ENCODE results near the gene MORC4. TPM values are rescaled to one million over a fixed set of nuclear protein-coding genes. Genes with fewer than 3 reads are reported as not detected.

The MORC4 gene
- total and polyA plus RNA-seq, 3 donors from 2014 or later: 29.4 to 51.9 (median 46.0) TPM

GRCh38 chrX:106928227-106928626 lies 71.8 kb downstream of the MORC4 start:
- no peaks in the 10 kb centered on the region for H3K4me1 ChIP-seq
- DNase-seq: no peak
- no peak overlapping the region for H3K27ac ChIP-seq
- intact Hi-C loops (cut with DNase I; ENCODE audit: low total_unique reads): no loop called here
- no peak for TF ChIP-seq CTCF (IDR thresholded peaks at IDR 0.05)
- no peak for TF ChIP-seq POLR2A (IDR thresholded peaks at IDR 0.05)
- H3K27me3 ChIP-seq: no peaks in the 10 kb centered on the region
- no peaks in the 10 kb centered on the region for H3K36me3 ChIP-seq (ENCODE audit: low read depth, missing control alignments)
- no peaks in the 10 kb centered on the region for H3K9me3 ChIP-seq
- H3K4me3 ChIP-seq: no peak overlapping the region
- WGBS, 2 donors: 91% methylated on average over 3 of the region's 4 CpGs; no CpG with 5 or more reads in 1 of the 2 donors

GRCh38 chrX:106927700-106928099 lies 72.3 kb downstream of the MORC4 start:
- H3K4me3 ChIP-seq: no peak overlapping the region
- no peaks in the 10 kb centered on the region for H3K36me3 ChIP-seq (ENCODE audit: low read depth, missing control alignments)
- no peak for DNase-seq
- H3K27ac ChIP-seq: no peak overlapping the region
- no peaks in the 10 kb centered on the region for H3K9me3 ChIP-seq
- TF ChIP-seq CTCF (IDR thresholded peaks at IDR 0.05) (no peak), POLR2A (IDR thresholded peaks at IDR 0.05) (no peak)
- intact Hi-C loops (cut with DNase I; ENCODE audit: low total_unique reads): no loop called here
- no peaks in the 10 kb centered on the region for H3K27me3 ChIP-seq
- WGBS, 2 donors: 84 to 86% methylated on average over 5 of the region's 5 CpGs
- H3K4me1 ChIP-seq: no peaks in the 10 kb centered on the region

GRCh38 chrX:106927023-106927422 lies 73.0 kb downstream of the MORC4 start:
- no peak overlapping the region for H3K4me3 ChIP-seq
- no peaks in the 10 kb centered on the region for H3K36me3 ChIP-seq (ENCODE audit: low read depth, missing control alignments)
- no peak for DNase-seq
- intact Hi-C loops (cut with DNase I; ENCODE audit: low total_unique reads): no loop called here
- TF ChIP-seq CTCF (IDR thresholded peaks at IDR 0.05) (no peak), POLR2A (IDR thresholded peaks at IDR 0.05) (no peak)
- 70 to 90% methylated on average over 2 to 3 of the region's 3 CpGs for WGBS, 2 donors
- no peaks in the 10 kb centered on the region for H3K9me3 ChIP-seq
- H3K27me3 ChIP-seq: no peaks in the 10 kb centered on the region
- H3K27ac ChIP-seq: no peak overlapping the region
- H3K4me1 ChIP-seq: no peaks in the 10 kb centered on the region

GRCh38 chrX:106921637-106922036 lies 78.4 kb downstream of the MORC4 start:
- no peak for TF ChIP-seq CTCF (IDR thresholded peaks at IDR 0.05)
- TF ChIP-seq POLR2A (IDR thresholded peaks at IDR 0.05): no peak
- no peaks in the 10 kb centered on the region for H3K27me3 ChIP-seq
- intact Hi-C loops (cut with DNase I; ENCODE audit: low total_unique reads): no loop called here
- no peaks in the 10 kb centered on the region for H3K36me3 ChIP-seq (ENCODE audit: low read depth, missing control alignments)
- WGBS, 2 donors: 33 to 43% methylated on average over 1 to 2 of the region's 2 CpGs
- H3K9me3 ChIP-seq: no peaks in the 10 kb centered on the region
- no peak overlapping the region for H3K27ac ChIP-seq
- DNase-seq: peak; percentile 34
- H3K4me1 ChIP-seq: no peaks in the 10 kb centered on the region
- H3K4me3 ChIP-seq: no peak overlapping the region

- WGBS, 2 donors: 67 to 72% methylated on average over 2 of the region's 2 CpGs
- intact Hi-C loops (cut with DNase I; ENCODE audit: low total_unique reads): no loop called here
- TF ChIP-seq CTCF (IDR thresholded peaks at IDR 0.05) (no peak), POLR2A (IDR thresholded peaks at IDR 0.05) (no peak)
- Histone ChIP-seq H3K36me3 (ENCODE audit: low read depth, missing control alignments) (no peaks in the 10 kb centered on the region), H3K27ac (no peak within 1 kb of the TSS), H3K4me3 (no peak within 1 kb of the TSS), H3K9me3 (no peaks in the 10 kb centered on the region), H3K4me1 (no peaks in the 10 kb centered on the region), H3K27me3 (no peaks in the 10 kb centered on the region)
- no peak for DNase-seq
Observed at GRCh38 chrX:106919932-106920452, 80.0 kb downstream of the MORC4 start, which contains the start of gene CLDN2. Gene CLDN2, plus strand, starts transcription at chrX:106920402. Its CDS starts 7,827 bp downstream, at chrX:106928229.
